ENCODE results near the gene LAG3. TPM values are rescaled to one million over a fixed set of nuclear protein-coding genes. Genes with fewer than 3 reads are reported as not detected.

Gene LAG3
- total RNA-seq, 1 experiment from 2014 or later, result 2.6 TPM

GRCh38 chr12:6771091-6771495 is 1.2 kb upstream of the LAG3 start:
- ChIA-PET POLR2A (interaction anchor here (1.0 to 1.5 kb wide), 3 partner anchors 25 to 175 kb away, joined by 3 to 4 read pairs (median 3); no protein-coding TSS in a partner anchor), CTCF (interaction anchor here (1.1 to 10.5 kb wide), 7 partner anchors 7 to 233 kb away, joined by 3 to 234 read pairs (median 4); partner anchors contain the start of genes COPS7A, MLF2 and P3H3)
- ATAC-seq, result no peak
- no peak overlapping the region for H3K4me3 Mint-ChIP-seq
- no peak for TF ChIP-seq MYBL2 (CRISPR knock-in tag; IDR thresholded peaks at IDR 0.05)
- no peak for TF ChIP-seq ESRRA (CRISPR knock-in tag; IDR thresholded peaks at IDR 0.05; ENCODE audit: borderline replicate concordance)
- no peak for TF ChIP-seq ZNF512 (CRISPR knock-in tag; IDR thresholded peaks at IDR 0.05; ENCODE audit: borderline replicate concordance)
- peaks cover 61% of the 10 kb centered on the region for H3K4me1 Mint-ChIP-seq
- H3K27ac Mint-ChIP-seq, result peak overlapping the region; percentile 76
- DNase-seq (ENCODE audit: low spot score), result no peak
- H3K36me3 Mint-ChIP-seq, result peaks cover 13% of the 10 kb centered on the region
- H3K27me3 Mint-ChIP-seq (ENCODE audit: low read depth), result peaks cover 43% of the 10 kb centered on the region
- no peaks in the 10 kb centered on the region for H3K9me3 Mint-ChIP-seq

- peaks cover 61% of the 10 kb centered on the region for H3K4me1 Mint-ChIP-seq
- CTCF ChIA-PET, result interaction anchor here (1.1 to 10.5 kb wide), 7 partner anchors 8 to 234 kb away, joined by 3 to 234 read pairs (median 4); partner anchors contain the start of genes COPS7A, MLF2 and P3H3
- no peaks in the 10 kb centered on the region for H3K9me3 Mint-ChIP-seq
- peak overlapping the region; percentile 18 for H3K4me3 Mint-ChIP-seq
- H3K36me3 Mint-ChIP-seq, result peaks cover 13% of the 10 kb centered on the region
- no peak for ATAC-seq
- H3K27ac Mint-ChIP-seq, result peak overlapping the region; percentile 42; the same call in 1 of the 2 replicates
- TF ChIP-seq ZNF423 (CRISPR knock-in tag; IDR thresholded peaks at IDR 0.05), result no peak
- TF ChIP-seq TEAD1 (CRISPR knock-in tag; IDR thresholded peaks at IDR 0.05), result no peak
- TF ChIP-seq ZNF532 (CRISPR knock-in tag; IDR thresholded peaks at IDR 0.05; ENCODE audit: borderline replicate concordance), result no peak
- TF ChIP-seq SP1 (CRISPR knock-in tag; conservative IDR thresholded peaks at IDR 0.05), result no peak
- no peak for TF ChIP-seq EMX1 (CRISPR knock-in tag; IDR thresholded peaks at IDR 0.05)
- TF ChIP-seq HMGA2 (CRISPR knock-in tag; IDR thresholded peaks at IDR 0.05), result no peak
- no peak for TF ChIP-seq NR1H2 (CRISPR knock-in tag; IDR thresholded peaks at IDR 0.05)
- no peak for DNase-seq (ENCODE audit: low spot score)
- POLR2A ChIA-PET, result interaction anchor here (1.0 to 1.5 kb wide), 4 partner anchors 15 to 174 kb away, joined by 3 to 4 read pairs (median 3); no protein-coding TSS in a partner anchor
- H3K27me3 Mint-ChIP-seq (ENCODE audit: low read depth), result peaks cover 50% of the 10 kb centered on the region
Observed at GRCh38 chr12:6771509-6772330, 600 bp upstream of the LAG3 start.

- ATAC-seq (peak; percentile 2), DNase-seq (ENCODE audit: low spot score) (no peak)
- no peak overlapping the region for H3K27ac Mint-ChIP-seq
- no peaks in the 10 kb centered on the region for H3K9me3 Mint-ChIP-seq
- TF ChIP-seq HMGXB4 (CRISPR knock-in tag; IDR thresholded peaks at IDR 0.05), result no peak
- no peak for TF ChIP-seq PREB (CRISPR knock-in tag; IDR thresholded peaks at IDR 0.05; ENCODE audit: borderline replicate concordance)
- no peak for TF ChIP-seq CREB1 (CRISPR knock-in tag; IDR thresholded peaks at IDR 0.05)
- no peak for TF ChIP-seq USF2 (CRISPR knock-in tag; IDR thresholded peaks at IDR 0.05)
- no peak for TF ChIP-seq SOX15 (CRISPR knock-in tag; IDR thresholded peaks at IDR 0.05)
- TF ChIP-seq GABPB1 (CRISPR knock-in tag; IDR thresholded peaks at IDR 0.05), result no peak
- peaks cover 60% of the 10 kb centered on the region for H3K27me3 Mint-ChIP-seq (ENCODE audit: low read depth)
- peaks cover 62% of the 10 kb centered on the region for H3K4me1 Mint-ChIP-seq
- ChIA-PET POLR2A (interaction anchor here (0.9 to 1.3 kb wide), 3 partner anchors 9 to 20 kb away, joined by 3 to 5 read pairs (median 3); partner anchors contain the start of gene MLF2), CTCF (interaction anchor here (0.9 to 10.5 kb wide), 6 partner anchors 9 to 152 kb away, joined by 3 to 110 read pairs (median 6); partner anchors contain the start of genes MLF2, P3H3 and SPSB2)
- H3K36me3 Mint-ChIP-seq, result peaks cover 9% of the 10 kb centered on the region
- H3K4me3 Mint-ChIP-seq, result peak overlapping the region; percentile 68
Observed at GRCh38 chr12:6772726-6773589, 638 bp downstream of the LAG3 start.
